ENCODE results near the gene MACF1.

The MACF1 gene

DNA sequence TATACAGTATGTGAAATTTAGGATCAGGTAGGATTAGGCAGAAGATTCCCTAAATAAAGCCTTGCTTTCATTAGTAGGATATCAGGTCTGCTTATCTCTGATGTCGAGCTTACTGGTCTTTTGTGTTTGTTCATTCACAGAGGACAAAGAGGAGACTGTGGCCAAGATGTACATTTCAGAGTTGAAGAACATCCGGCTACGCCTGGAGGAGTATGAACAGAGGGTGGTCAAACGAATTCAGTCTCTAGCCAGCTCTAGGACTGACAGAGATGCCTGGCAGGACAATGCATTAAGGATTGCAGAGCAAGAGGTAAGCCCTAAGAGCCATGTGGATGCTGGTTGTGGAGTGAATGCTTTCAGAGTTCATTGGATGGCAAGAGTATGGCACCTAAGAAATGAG lies 106.2 kb downstream of the MACF1 start:
- no peak for DNase-seq (ENCODE audit: low read depth)

DNA sequence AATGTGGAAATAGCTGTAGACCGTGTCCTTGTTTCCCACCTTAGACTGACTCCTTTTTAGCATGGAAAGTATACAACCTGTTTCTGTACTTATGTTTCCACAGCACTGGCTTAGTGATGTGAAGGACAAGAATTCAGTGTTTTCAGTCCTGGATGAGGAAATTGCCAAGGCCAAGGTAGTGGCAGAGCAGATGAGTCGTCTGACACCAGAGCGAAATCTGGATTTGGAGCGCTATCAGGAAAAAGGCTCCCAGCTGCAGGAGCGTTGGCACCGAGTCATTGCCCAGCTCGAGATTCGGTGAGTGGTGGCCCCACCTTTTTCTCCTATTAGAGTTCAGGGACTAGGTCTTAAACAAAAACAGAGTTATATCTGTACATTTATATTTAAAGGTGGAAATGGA lies 112.6 kb downstream of the MACF1 start:
- DNase-seq (ENCODE audit: low read depth), result no peak

DNA sequence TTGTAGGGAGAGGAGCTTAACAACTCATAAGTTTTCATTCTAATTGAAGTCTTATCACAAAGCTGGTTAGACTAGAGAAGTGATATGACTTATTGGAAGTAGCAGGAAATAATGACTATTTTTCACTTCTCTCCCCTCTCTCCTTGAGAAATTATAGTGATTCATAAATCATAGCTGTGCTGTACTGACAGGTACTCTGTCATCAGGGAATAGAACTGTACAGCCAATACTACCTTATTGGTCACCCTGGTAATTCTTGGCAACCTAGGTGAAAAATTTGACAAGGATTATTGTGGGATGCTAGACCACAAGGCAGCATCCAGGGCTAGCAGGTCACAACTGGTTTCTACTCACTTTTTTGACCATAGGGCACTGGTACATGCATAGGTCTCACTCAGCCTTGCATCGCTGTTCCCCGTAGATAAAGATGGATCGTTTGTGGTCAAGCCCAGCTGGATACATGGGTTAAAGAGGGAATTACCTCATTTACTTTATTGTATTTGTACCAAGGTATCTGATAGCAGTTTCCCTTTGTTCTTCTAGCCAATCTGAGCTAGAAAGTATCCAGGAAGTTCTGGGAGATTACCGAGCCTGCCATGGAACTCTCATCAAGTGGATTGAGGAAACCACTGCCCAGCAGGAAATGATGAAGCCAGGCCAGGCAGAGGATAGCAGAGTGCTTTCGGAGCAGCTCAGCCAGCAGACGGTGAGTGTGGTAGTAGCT lies 113.6 kb downstream of the MACF1 start:
- no peak for DNase-seq (ENCODE audit: low read depth)

DNA sequence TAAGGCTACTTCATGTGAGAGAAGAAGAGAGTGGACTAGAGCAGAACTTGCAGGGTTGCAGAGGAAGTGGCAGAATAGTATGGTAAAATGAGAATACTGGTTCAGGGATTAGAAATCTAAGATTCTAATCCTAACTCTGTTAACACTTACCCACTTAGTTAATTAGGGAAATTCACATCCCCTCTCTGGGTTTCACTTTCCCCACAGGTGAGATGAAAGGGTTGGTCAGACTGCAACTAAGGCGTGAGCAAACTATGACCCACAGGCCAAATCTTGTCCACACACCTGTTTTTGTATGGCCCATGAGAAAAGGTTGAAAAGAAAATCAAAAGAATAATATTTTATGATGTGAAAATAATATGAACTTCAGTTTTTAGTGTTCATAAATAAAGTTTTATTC lies 117.5 kb downstream of the MACF1 start:
- no peak for DNase-seq (ENCODE audit: low read depth)

DNA sequence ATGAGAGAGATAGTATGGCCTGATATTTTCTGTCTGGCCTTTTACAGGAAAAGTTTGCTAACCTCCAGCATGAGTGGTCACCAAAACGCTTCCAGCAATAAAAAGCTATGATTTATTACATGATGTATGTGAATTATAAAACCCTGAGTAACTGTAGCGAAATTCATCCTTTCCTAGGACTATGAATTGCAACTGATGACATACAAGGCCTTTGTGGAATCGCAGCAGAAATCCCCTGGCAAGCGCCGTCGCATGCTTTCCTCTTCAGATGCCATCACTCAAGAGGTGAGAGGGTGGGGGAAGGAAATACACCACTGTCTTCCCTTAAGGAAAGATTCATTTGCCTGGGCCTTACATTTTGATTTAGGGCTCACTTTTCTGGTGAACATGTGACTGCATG lies 117.9 kb downstream of the MACF1 start:
- no peak for DNase-seq (ENCODE audit: low read depth)

DNA sequence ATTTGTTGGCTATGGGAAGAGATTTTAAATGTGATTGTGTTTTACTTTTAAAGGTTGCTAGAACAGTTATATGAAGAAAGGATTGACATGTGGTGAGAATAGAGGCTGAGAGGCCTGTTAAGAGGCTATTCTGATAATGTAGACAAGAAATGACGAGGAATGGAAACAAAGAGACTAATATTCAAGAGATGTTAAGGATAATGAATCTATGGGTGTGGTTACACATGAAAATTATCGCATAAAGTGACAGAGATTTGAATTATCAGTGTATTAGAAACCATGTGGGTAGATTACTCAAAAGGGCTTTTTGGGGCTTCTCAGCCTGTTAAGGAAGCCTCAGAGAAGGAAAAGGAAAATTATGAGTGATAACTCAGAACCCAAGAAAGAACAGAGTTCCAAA lies 120.4 kb downstream of the MACF1 start:
- DNase-seq (ENCODE audit: low read depth), result no peak

DNA sequence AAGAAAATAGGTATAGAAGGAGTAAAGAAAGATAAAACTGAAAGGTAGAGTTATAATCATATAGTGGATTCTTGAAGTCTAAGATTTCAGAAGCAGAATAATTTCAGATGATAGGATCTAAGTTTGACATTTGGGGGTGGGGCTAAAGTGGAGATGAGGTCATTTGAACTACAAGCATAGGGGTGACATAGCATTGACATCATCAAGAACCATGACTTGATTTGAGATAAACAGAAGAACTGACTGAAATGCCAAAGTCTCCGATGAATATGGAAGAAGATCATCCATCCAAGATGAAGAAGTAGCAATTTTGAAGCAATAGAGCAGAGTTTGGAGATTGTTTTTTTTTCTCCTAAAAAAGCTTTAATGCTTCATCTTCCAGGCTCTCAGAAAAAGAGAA lies 122.3 kb downstream of the MACF1 start:
- no peak for DNase-seq (ENCODE audit: low read depth)

DNA sequence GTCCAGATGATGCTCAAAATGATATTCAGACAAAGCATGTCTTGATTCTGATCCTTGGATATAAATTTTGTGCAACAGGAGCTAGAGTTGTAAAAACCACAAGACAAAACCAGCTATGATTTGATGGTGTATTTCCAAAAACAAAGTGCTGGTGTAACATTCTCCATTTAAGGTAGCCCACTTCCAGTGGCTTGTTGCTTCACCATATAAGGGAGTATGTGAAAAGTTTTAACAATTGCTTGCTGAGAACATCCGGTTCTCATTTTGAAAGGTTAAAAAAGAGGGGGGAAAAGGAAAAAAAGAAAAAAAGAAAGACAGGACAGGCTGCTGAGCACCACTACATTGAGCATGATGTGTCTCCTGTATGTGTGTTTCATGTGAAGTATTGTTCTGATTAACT lies 123.6 kb downstream of the MACF1 start:
- DNase-seq (ENCODE audit: low read depth), result no peak

DNA sequence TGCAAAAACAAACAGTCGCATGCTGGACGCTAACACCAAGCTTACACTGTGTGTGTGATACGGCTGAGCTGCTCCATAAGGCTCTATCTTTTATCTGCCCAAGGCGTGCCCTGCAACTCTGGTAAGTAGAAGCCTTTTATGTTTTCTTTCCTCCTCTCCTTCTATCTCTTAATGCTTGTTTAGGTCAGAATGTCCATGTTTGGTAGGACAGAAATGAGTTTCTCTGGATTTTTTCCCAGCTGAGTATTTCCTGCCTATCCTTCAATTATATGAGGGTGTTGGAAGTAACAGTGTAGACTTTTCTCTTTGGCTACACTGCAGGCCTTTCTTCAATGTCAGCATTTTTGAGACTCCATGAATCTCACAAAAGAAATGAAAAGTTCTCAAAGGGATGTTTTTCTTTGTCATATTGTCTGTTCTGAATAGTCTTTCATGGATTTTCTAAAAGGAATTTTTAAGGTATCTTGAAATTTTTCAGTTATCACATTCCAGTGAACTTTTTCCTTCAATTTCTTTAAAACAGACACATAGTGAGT lies 124.2 kb downstream of the MACF1 start:
- DNase-seq (ENCODE audit: low read depth), result no peak

DNA sequence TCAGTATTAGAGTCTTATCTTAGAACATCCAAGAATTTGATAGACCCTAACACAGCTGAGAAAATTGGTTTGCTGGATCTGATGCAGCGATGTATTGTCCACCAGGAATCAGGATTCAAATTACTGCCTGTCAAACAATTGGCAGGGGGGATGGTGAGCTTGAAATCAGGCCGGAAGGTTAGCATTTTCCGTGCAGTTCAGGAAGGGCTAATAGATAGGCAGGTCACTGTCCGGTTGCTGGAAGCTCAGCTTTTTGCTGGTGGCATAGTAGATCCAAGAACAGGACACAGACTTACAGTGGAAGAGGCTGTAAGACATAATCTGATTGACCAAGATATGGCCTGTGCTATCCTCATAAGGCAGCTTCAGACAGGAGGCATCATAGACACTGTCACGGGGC lies 127.2 kb downstream of the MACF1 start:
- no peak for DNase-seq (ENCODE audit: low read depth)

DNA sequence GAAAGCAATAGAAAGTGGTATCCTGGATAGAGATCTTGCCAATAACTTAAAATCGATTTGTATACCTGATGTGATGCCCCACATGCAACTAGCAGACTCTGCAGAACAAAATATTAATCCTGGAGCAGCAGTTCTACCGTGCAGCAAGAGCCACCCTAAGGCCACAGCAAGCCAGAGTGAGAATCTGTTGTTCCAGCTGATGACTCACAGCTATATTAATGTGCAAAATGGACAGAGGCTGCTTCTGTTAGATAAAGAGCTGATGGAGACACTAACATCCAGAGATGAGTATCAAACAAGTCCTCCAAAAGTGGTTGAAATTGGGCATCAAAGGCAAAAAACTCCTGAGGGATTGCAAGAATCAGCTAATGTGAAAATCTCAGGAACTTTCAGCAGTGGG lies 127.8 kb downstream of the MACF1 start:
- DNase-seq (ENCODE audit: low read depth), result no peak

DNA sequence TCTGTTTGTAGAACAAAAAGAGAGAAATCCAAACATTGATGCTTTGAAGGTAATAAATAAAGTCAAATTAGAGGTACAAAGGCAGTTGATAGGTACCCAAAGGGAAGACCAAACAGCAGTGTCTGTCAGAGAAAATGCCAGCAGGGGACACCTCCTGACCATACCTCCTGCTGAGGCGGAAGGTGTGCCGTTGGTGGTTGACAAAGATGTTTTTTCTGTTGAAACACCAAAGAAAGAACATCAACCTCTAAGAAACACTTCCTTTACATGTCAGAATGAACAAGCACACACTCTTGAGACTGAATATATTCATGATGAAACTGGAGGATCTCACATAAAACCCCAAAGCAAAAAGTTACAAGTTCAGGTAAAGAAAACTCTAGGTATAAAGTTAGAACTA lies 128.3 kb downstream of the MACF1 start:
- DNase-seq (ENCODE audit: low read depth), result no peak

DNA sequence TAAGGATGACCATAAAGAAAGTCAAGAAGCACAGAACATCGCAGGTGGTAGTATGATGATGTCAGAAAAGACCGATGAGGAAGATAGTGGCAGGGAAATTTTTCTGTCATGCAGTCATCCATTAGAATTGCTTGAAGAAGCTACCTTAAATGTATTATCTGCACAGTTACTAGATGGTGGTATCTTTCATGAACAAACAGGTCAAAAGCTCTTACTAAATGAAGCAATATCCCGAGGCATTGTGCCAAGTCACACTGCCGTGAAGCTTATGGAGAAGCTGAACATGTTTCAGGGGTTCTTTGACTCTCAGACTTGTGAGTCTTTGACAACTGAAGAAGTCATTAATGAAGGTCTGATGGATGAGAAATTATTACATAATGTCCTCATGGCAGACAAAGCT lies 128.8 kb downstream of the MACF1 start:
- DNase-seq (ENCODE audit: low read depth), result no peak

DNA sequence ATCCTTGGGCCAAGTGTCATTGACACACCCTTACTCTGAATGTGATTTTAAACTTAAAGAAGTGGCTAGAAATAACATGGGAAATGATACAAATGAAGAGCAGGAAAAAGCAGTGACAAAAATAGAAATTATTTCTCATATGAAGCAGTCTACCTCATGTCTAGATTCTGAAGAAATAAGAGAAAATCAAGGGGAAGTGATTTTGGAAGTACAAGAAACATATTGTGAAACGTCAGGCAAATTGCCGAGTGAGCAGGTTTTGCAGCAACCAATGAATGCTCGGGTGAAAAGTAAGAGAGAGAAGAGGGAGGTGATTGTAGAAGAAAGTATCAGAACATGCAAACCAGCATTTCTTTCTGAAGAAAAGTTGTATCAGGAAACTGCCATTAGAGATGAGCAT lies 130.7 kb downstream of the MACF1 start:
- DNase-seq (ENCODE audit: low read depth), result no peak

DNA sequence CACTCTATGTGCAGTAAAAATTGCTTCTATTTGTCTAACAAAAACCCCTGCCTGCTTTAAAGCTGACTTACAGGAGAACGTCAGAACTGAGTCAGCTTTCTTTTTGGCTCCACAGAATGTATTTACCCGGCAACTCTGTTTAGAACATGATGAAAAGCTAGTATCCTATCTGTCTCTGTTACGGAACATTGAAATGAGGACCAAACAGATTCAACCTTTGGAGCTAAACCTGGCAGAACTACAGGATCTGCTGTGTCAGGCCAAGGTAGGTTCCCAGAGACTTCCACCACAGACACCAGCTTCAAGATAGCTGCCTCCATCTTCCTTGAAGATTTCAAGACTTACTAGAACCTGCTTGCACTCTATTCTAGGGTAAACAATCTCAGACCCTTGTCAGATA lies 132.6 kb downstream of the MACF1 start:
- DNase-seq (ENCODE audit: low read depth), result no peak

DNA sequence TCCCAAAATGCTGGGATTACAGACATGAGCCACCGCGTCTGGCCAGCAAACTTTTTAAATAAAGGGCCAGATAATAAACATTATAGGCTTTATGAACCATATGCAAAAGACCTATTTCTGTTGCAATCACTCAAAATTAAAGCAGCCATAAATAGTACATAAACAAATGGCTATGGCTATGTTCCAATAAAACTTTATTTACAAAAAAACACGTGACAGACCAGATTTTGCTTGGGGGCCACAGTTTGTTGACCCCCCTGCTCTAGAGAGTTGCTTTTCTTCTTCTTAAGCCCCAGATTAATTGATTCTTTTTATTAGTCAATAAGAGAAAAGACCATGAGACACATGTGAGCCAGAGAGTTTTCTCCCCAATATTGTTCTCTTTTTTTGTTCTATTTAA lies 138.3 kb downstream of the MACF1 start:
- DNase-seq (ENCODE audit: low read depth), result no peak

DNA sequence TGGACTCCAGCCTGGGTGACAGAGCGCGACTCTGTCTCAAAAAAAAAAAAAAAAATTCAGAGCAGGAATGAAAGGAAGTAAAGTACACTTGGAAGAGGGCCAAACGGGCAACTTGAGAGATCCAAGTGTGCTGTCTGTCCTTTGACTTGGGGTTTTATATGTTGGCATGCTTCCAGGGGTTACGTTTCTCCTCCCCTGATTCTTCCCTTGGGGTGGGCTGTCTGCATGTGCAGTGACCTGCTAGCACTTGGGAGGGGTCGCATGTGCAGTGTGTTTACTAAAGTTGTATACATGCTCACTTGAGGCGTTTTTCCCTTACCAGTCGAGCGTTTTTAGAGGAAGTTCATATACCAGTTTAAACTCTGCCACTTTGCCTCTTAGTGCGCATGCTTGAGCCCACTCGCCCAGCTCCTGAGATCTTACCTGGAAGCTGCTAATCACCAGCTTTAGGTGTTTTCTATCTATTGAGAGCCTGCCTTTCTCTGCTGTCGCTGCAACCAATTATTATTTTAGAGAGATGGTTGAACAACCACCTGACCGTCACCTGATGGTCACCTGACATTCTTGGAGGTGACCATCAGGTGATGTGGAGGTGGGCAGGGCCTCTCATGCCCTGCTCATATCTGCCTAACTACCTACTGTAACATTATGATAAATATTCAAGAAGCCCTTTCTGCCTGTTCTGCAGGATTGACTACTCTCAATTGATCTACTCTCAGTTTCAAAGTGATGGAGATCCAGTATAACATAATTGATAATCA lies 140.1 kb downstream of the MACF1 start:
- no peak for DNase-seq (ENCODE audit: low read depth)

DNA sequence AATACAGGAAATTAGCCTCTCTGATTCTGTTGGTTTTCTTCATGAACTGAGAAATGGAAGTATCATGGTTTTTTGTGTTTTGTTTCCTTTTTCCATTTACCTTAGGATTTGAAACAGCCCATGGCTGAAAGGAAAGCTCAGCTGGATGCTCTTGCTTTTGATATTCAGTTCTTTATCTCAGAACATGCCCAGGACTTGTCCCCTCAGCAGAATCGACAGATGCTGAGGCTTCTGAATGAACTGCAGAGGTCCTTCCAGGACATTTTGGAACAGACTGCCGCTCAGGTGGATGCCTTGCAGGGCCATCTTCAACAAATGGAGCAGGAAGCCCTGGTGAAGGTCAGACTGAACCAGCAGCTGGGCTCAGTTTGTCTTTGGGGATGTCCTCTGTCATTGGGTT lies 142.4 kb downstream of the MACF1 start:
- DNase-seq (ENCODE audit: low read depth), result no peak

DNA sequence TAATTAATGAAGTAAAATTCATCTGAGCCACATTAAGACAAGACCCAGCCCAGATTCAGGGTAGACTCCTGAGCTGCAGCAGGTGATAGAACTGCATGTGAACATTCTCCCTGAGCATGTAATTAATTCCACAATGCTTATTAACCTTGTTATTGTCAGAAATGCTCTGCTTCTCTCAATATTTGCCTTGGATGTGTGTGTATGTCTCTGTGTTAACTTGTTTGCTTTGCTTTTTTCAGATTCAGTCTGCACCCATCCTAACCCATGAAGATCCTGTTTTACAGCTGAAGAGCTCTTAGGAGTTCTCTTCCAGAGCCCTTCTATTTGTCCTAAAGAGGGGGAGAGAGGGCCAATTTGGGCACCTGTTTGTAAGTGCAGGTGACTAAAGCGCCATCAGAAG lies 143.8 kb downstream of the MACF1 start:
- no peak for DNase-seq (ENCODE audit: low read depth)

DNA sequence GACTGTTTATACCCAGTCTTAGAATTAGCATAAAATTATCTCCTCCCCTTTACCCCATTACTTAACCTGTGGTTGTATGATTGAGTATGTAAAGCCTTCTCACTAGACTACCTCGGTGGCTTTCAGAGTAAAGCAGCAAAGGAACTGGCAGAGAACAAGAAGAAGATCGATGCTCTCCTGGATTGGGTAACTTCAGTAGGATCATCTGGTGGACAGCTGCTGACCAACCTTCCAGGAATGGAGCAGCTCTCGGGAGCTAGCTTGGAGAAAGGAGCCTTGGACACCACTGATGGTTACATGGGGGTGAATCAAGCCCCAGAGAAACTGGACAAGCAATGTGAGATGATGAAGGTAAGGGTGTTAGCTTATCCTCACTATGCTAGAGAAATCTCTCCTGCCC lies 148.4 kb downstream of the MACF1 start:
- DNase-seq (ENCODE audit: low read depth), result no peak

DNA sequence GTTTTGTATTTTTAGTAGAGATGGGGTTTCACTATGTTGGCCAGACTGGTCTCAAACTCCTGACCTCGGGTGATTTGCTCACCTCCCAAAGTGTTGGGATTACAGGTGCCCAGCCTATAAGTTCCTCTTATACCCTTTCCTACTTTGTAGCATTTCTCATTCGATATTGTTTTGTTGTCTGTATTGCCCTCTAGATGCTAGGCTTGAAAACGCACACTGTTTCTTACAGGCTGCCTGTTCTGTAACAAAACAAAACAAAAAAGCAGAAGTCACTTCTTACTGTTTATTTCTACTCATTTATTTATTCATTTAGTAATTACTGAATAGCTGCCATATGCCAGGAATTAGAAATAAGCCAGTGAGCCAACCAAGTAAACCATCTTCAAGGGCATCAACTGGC lies 150.1 kb downstream of the MACF1 start:
- no peak for DNase-seq (ENCODE audit: low read depth)

DNA sequence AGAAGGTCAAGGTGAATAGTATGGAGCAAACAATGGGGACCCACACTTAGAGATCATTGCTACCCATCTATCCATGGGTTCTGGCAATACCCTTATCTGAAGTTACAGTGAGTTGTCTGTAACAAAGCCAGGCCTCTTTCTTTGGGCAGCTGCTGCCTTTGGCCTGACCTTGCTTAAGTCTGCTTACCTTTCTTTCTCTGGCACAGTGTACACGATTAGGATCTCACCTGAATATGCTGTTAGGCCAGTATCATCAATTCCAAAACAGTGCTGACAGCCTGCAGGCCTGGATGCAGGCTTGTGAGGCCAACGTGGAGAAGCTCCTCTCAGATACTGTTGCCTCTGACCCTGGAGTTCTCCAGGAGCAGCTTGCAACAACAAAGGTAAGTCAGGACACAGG lies 154.0 kb downstream of the MACF1 start:
- DNase-seq (ENCODE audit: low read depth), result no peak

DNA sequence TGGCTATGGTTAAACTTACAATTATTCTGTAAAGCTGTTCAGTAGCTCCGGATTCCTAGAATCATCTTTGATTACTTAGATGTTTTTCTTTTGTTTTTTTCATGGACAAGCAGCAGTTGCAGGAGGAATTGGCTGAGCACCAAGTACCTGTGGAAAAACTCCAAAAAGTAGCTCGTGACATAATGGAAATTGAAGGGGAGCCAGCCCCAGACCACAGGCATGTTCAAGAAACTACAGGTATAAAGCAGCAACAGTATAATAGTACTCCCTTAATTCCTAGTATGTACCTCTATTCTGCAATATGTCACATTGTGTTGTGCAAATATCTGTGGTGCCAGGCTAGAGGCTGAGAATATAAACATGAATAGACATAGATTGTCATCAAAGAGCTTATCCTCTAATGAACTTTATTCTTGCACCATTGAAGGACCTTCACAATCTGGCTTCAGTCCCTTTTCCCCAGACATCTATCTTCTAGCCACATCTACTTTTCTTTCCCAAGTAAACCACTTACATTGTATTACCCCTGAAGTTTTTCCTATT lies 154.6 kb downstream of the MACF1 start:
- DNase-seq (ENCODE audit: low read depth), result no peak
